Left ventricle myocardium inferior (tissue), 1 donor: ENCODE results near the gene STON2. TPM values are rescaled to one million over a fixed set of nuclear protein-coding genes. Genes with fewer than 3 reads are reported as not detected.
A peak's percentile ranks its signal among the peaks of the same experiment; 100 is the strongest.

Experiments used
- DNase-seq: peaks from one replicate; pipeline ENCODE4 v3.0.0-alpha.2; 2020
- H3K27ac ChIP-seq: fragments of 200-600 bp; replicated peaks from 2 replicates; pipeline ENCODE4 v1.8.0; 2021
- H3K27me3 ChIP-seq: fragments of 200-600 bp; 2 replicates; pipeline ENCODE4 v1.8.0; 2021; ENCODE audit warnings: low read depth
- H3K36me3 ChIP-seq: fragments of 200-600 bp; 2 replicates; pipeline ENCODE4 v1.8.0; 2021
- H3K4me1 ChIP-seq: fragments of 200-600 bp; 2 replicates; pipeline ENCODE4 v1.8.0; 2021
- H3K4me3 ChIP-seq: fragments of 200-600 bp; 2 replicates; pipeline ENCODE4 v1.8.0; 2021; ENCODE audit warnings: mild to moderate bottlenecking, moderate library complexity
- H3K9me3 ChIP-seq: fragments of 200-600 bp; replicated peaks from 2 replicates; pipeline ENCODE4 v1.8.0; 2021
- CTCF ChIP-seq: fragments of 200-600 bp; IDR thresholded peaks from 2 replicates; pipeline ENCODE4 v1.8.0; 2021; ENCODE audit warnings: antibody characterized with exemption, mild to moderate bottlenecking, borderline replicate concordance
- intact Hi-C: fragments of 100-400 bp; cut with micrococcal nuclease; formaldehyde crosslinking; loops from one replicate; pipeline ENCODE4 v1.11.0; 2022
- total RNA-seq: library from RNA; stranded (reverse); fragmentation: NEBNext Ultra II Directional; extraction: Animal tissue kit (Norgen Biotek cat#: 25700); gene quantifications from one replicate; pipeline ENCODE4 v1.2.1, GENCODE V29; 2021
- donor health status: DM: no; HTN: yes; CAD: no; lungs with severe emphysema.

The STON2 gene
- total RNA-seq, 1 donor from 2014 or later, result 8.3 TPM

DNA sequence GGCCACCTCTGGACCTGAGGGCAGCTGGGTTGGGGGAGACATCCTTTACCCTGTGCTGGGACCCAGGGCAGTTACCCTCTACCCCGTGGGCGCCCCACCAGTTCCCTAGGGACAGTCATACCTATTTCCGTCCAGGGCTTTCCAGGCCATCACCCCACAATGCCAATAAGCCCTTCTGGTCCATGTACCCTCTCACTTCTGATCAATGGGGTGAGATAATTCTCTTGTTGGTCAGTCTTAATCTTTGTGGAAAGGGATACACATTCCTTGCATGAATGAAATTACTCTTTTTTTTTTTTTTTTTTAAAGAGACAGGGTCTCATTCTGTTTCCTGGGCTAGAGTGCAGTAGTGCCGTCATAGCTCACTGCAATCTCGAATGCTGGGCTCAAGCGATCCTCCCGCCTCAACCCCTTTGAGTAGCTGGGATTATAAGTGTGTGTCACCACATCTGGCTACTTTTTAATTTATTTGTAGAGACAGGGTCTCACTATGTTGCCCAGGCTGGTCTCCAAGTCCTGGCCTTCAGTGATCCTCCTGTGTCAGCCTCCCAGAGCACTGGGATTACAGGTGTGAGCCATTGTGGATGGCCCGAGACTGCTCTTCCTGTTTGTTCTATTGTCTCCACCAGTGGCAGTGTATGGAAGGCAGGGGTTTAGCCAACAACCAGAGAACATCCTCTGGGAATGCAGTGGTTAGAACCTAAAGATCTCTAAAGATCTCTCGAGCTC, 46.3 kb upstream of the STON2 start:
- peak overlapping the region; percentile 79 for H3K27ac ChIP-seq
- intact Hi-C loops, result no loop called here

GRCh38 chr14:81441626-81442134, 41.6 kb upstream of the STON2 start:
- Histone ChIP-seq H3K27ac (no peak overlapping the region), H3K27me3 (peaks cover 92% of the 10 kb centered on the region)

More for the DNA sequence above, 46.3 kb upstream of the STON2 start:
- peaks cover 20% of the 10 kb centered on the region for H3K4me1 ChIP-seq
- H3K36me3 ChIP-seq, result no peaks in the 10 kb centered on the region
- peaks cover 7% of the 10 kb centered on the region for H3K9me3 ChIP-seq
- no peak overlapping the region for H3K4me3 ChIP-seq
- DNase-seq, result no peak
- no peak for TF ChIP-seq CTCF
- H3K27me3 ChIP-seq, result peaks cover 79% of the 10 kb centered on the region

GRCh38 chr14:81440041-81440440, 39.9 kb upstream of the STON2 start:
- Histone ChIP-seq H3K27me3 (peaks cover 92% of the 10 kb centered on the region), H3K9me3 (peaks cover 7% of the 10 kb centered on the region), H3K27ac (no peak overlapping the region), H3K36me3 (no peaks in the 10 kb centered on the region), H3K4me1 (peaks cover 20% of the 10 kb centered on the region), H3K4me3 (no peak overlapping the region)
- DNase-seq, result no peak
- TF ChIP-seq CTCF, result no peak
- intact Hi-C loops, result no loop called here

More at GRCh38 chr14:81441626-81442134, 41.6 kb upstream of the STON2 start:
- no peak for TF ChIP-seq CTCF
- Histone ChIP-seq H3K4me1 (peaks cover 4% of the 10 kb centered on the region), H3K9me3 (peaks cover 7% of the 10 kb centered on the region), H3K36me3 (no peaks in the 10 kb centered on the region), H3K4me3 (no peak overlapping the region)
- intact Hi-C loops, result no loop called here
- no peak for DNase-seq

DNA sequence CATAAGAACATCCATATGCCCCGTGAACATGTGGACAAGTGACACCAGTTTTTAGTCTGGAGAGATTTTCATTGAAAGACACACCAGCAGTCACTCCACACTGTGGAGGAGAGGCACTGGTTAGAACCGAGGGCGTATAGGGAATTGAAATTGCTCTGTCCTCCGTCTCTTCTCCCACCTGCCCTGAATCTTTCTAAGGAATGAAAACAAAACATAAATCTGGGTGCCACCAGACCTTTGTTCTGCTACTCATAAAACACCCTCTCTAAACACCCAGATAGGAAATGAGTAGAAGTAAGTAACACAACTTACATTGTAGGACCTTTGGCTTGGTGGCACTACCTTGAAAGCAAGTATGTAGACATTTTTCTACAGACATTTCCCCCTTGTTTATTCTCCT, 37.1 kb upstream of the STON2 start:
- DNase-seq, result no peak
- intact Hi-C loops, result no loop called here
- peak overlapping the region; percentile 72 for H3K4me3 ChIP-seq
- no peak for TF ChIP-seq CTCF
- peaks cover 95% of the 10 kb centered on the region for H3K27me3 ChIP-seq
- H3K36me3 ChIP-seq, result no peaks in the 10 kb centered on the region
- no peak overlapping the region for H3K27ac ChIP-seq
- H3K9me3 ChIP-seq, result no peaks in the 10 kb centered on the region
- peaks cover 22% of the 10 kb centered on the region for H3K4me1 ChIP-seq

DNA sequence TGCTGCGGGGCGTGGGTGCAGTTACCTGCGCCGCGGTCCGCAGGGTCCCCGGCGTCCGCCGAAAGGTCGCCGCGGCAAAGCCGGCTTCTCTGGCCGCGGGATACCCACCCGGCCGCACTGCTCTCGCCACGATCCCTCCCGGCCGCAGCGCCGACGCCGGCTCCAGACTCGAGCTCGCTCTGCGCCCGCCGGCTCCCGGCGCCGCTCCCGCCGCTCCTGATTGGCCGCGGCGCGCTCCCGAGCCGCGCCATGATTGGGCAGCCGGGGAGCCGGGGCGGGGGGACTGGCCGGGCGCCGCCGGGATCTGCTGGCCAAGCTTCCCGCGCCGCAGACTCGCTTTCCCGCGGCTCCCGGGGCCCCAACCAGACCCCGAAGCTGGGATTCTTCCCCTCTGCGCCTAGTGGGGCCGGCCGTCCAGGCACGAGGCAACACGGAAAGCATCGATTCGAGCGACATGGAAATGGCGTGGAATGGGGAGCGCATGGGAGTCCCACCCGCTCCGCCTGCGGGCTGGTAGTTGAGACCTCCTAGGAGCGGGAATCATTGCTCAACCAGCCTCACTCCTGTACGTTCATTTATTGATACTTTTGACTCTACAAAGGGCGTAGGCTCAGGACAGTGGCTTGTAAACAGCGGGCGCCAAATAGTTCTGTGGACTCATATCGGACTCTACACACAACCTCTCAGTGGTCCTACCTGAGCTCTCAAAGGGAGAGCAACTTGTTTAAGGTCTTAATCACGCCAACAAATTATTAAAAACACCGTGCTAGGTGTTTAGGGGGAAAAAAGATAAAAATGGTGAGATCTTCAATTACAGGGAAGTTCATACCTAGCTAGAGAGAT, 36.4 kb upstream of the STON2 start:
- TF ChIP-seq CTCF, result no peak
- no peaks in the 10 kb centered on the region for H3K36me3 ChIP-seq
- H3K4me1 ChIP-seq, result peaks cover 22% of the 10 kb centered on the region
- intact Hi-C loops, result no loop called here
- H3K27ac ChIP-seq, result peak overlapping the region; percentile 65
- H3K9me3 ChIP-seq, result no peaks in the 10 kb centered on the region
- H3K27me3 ChIP-seq, result peaks cover 94% of the 10 kb centered on the region
- DNase-seq, result peak; percentile 79
- H3K4me3 ChIP-seq, result peak overlapping the region; percentile 72
